ENCODE data around the gene RECQL. TPM values are rescaled to one million over a fixed set of nuclear protein-coding genes. Genes with fewer than 3 reads are reported as not detected.

Gene RECQL
- total RNA-seq, 2 donors from 2014 or later, result 39.8 to 66.5 TPM

- Histone ChIP-seq H3K4me3 (ENCODE audit: low read length) (no peak overlapping the region), H3K9ac (ENCODE audit: extremely low read depth, low read length, poor library complexity, severe bottlenecking) (no peak overlapping the region), H3K36me3 (ENCODE audit: control insufficient read depth, insufficient read depth, low read length) (no peaks in the 10 kb centered on the region), H3K4me1 (ENCODE audit: control insufficient read depth, insufficient read depth, low read length) (no peaks in the 10 kb centered on the region), H3K27me3 (ENCODE audit: control insufficient read depth, insufficient read depth, low read length, poor library complexity, severe bottlenecking) (peaks cover 31% of the 10 kb centered on the region), H3K9me3 (ENCODE audit: control insufficient read depth, low read length) (no peaks in the 10 kb centered on the region), H3K27ac (ENCODE audit: low read depth, low read length) (no peak overlapping the region)
- peaks cover 4% of the 10 kb centered on the region for H3K9me3 Mint-ChIP-seq
- H3K27ac Mint-ChIP-seq, result no peak overlapping the region
- H3K27me3 Mint-ChIP-seq (ENCODE audit: insufficient read depth), result peaks cover 45% of the 10 kb centered on the region
- H3K36me3 Mint-ChIP-seq (ENCODE audit: low read depth), result no peaks in the 10 kb centered on the region
- no peak overlapping the region for H3K4me3 Mint-ChIP-seq
- DNase-seq, result no peak
- peaks cover 4% of the 10 kb centered on the region for H3K4me1 Mint-ChIP-seq
- TF ChIP-seq CTCF (conservative IDR thresholded peaks at IDR 0.05), result no peak
Measured at GRCh38 chr12:21523148-21523547, 21.7 kb upstream of the RECQL start.

GRCh38 chr12:21521541-21521940 is 20.1 kb upstream of the RECQL start:
- DNase-seq, result no peak
- Histone ChIP-seq H3K36me3 (ENCODE audit: control insufficient read depth, insufficient read depth, low read length) (peaks cover 15% of the 10 kb centered on the region), H3K27ac (ENCODE audit: low read depth, low read length) (no peak overlapping the region), H3K4me3 (ENCODE audit: low read length) (no peak overlapping the region), H3K9me3 (ENCODE audit: control insufficient read depth, low read length) (no peaks in the 10 kb centered on the region), H3K4me1 (ENCODE audit: control insufficient read depth, insufficient read depth, low read length) (no peaks in the 10 kb centered on the region), H3K27me3 (ENCODE audit: control insufficient read depth, insufficient read depth, low read length, poor library complexity, severe bottlenecking) (peaks cover 16% of the 10 kb centered on the region), H3K9ac (ENCODE audit: extremely low read depth, low read length, poor library complexity, severe bottlenecking) (no peak overlapping the region)
- no peaks in the 10 kb centered on the region for H3K4me1 Mint-ChIP-seq
- no peak overlapping the region for H3K27ac Mint-ChIP-seq
- WGBS, 2 experiments (ENCODE audit: insufficient coverage in 1 of 2, insufficient read length in 1 of 2), result 80 to 93% methylated on average over 1 of the region's 1 CpG
- TF ChIP-seq CTCF (conservative IDR thresholded peaks at IDR 0.05), result no peak
- no peak overlapping the region for H3K4me3 Mint-ChIP-seq
- H3K36me3 Mint-ChIP-seq (ENCODE audit: low read depth), result peaks cover 6% of the 10 kb centered on the region
- H3K27me3 Mint-ChIP-seq (ENCODE audit: insufficient read depth), result peaks cover 29% of the 10 kb centered on the region
- H3K9me3 Mint-ChIP-seq, result peaks cover 4% of the 10 kb centered on the region

GRCh38 chr12:21518451-21518850 is 17.0 kb upstream of the RECQL start:
- H3K27ac ChIP-seq (ENCODE audit: low read depth, low read length), result no peak overlapping the region
- Mint-ChIP-seq H3K27me3 (ENCODE audit: insufficient read depth) (peaks cover 3% of the 10 kb centered on the region), H3K27ac (no peak overlapping the region), H3K36me3 (ENCODE audit: low read depth) (peaks cover 15% of the 10 kb centered on the region), H3K9me3 (no peaks in the 10 kb centered on the region), H3K4me1 (no peaks in the 10 kb centered on the region), H3K4me3 (no peak overlapping the region)
- no peaks in the 10 kb centered on the region for H3K27me3 ChIP-seq (ENCODE audit: control insufficient read depth, insufficient read depth, low read length, poor library complexity, severe bottlenecking)
- H3K4me3 ChIP-seq (ENCODE audit: low read length), result no peak overlapping the region
- H3K9me3 ChIP-seq (ENCODE audit: control insufficient read depth, low read length), result no peaks in the 10 kb centered on the region
- no peaks in the 10 kb centered on the region for H3K4me1 ChIP-seq (ENCODE audit: control insufficient read depth, insufficient read depth, low read length)
- H3K36me3 ChIP-seq (ENCODE audit: control insufficient read depth, insufficient read depth, low read length), result peaks cover 43% of the 10 kb centered on the region
- WGBS, 2 experiments (ENCODE audit: insufficient coverage in 1 of 2, insufficient read length in 1 of 2), result 82 to 100% methylated on average over 1 to 3 of the region's 3 CpGs
- DNase-seq, result no peak
- no peak overlapping the region for H3K9ac ChIP-seq (ENCODE audit: extremely low read depth, low read length, poor library complexity, severe bottlenecking)
- no peak for TF ChIP-seq CTCF (conservative IDR thresholded peaks at IDR 0.05)

All from endodermal cell (in vitro differentiated cells).